HG02970 (cell line): Measurements from ENCODE around the gene UCP2.

Source experiments
- ATAC-seq: cut with Tn5 transposase; IDR thresholded peaks from one replicate; pipeline ENCODE4 v1.9.1; 2021; ENCODE audit warnings: mild to moderate bottlenecking, moderate library complexity, moderate number of reproducible peaks; ENCODE audit not compliant: unreplicated experiment, low FRiP score

The UCP2 gene

GRCh38 chr11:73972620-73973449, 9.8 kb downstream of the UCP2 start:
- ATAC-seq = no peak

DNA sequence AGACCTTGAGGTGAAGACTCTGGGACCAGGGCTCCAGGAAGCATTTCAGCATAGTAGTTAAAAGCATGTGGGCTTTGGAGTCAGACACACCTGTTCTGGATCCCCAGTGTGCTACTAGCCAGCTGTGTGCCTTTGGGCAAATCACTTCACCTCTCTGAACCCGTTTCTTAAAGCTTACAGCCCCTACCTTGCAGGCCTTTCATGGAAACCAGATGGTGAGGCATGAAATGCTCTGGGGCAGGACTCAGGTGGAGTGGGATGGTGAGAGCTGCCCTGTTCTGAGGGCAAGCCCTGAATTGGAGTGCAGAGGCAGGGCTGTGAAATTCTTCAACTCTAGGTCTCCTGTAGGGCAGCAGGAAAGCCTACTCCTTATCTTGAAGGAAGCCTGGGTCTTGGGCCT, 10.5 kb downstream of the UCP2 start:
- no peak for ATAC-seq

- ATAC-seq = no peak
These were observed 11.4 kb downstream of the UCP2 start for GRCh38 chr11:73971175-73971719.

- no peak for ATAC-seq
These were observed 12.4 kb downstream of the UCP2 start for GRCh38 chr11:73969991-73970800.

GRCh38 chr11:73969091-73969490, 13.6 kb downstream of the UCP2 start:
- no peak for ATAC-seq

GRCh38 chr11:73968356-73968966, 14.2 kb downstream of the UCP2 start:
- ATAC-seq = no peak

DNA sequence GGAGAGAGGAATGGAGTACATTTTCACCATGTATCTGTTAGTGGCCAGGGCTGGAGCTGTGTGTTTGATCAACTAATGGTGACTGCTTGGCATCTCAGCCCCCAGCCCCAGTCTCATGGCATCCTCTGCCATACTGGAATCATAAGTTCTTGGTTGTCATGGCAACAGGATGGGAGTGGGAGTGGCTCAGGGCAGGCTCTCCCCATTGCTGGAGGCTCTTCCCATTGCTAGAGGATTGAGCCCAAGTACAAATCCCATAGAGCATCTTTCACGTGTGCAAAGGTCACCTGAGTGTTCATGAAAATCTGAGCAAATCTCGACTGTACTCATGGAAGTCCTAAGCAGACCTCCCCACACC, 16.9 kb downstream of the UCP2 start:
- no peak for ATAC-seq

DNA sequence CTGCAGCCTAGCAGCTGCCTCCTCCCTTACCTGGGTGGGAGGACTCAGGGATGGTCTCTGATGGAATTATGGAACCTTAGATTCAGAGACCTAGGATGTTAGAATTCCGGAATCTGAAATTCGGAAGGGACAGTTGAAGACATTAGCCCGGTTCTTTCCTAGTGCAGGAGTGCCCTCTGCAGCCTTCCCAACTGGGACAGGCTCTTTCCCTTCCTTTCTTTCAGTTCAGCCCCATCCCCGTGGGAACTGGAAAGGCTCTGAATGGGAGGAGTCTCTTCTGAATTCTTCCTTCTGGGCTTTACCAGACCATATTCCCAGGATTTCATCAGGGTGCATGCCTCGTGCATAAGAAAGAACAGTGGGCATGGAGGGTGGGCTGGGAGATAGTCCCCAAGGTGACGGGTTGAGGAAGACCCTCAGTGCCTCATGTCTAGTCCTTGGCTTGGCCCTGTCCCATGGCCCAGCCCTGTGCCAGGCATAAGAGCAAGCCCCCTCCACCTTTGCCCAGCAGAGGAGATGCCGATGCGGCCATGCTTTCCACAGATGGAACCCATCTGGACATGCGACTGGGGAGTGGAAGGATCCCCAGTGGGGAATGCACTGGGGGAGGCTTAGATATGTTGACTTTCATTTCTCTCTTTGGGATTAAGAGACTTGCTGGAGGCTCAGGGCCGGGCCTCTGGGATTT, 17.4 kb downstream of the UCP2 start:
- no peak for ATAC-seq

DNA sequence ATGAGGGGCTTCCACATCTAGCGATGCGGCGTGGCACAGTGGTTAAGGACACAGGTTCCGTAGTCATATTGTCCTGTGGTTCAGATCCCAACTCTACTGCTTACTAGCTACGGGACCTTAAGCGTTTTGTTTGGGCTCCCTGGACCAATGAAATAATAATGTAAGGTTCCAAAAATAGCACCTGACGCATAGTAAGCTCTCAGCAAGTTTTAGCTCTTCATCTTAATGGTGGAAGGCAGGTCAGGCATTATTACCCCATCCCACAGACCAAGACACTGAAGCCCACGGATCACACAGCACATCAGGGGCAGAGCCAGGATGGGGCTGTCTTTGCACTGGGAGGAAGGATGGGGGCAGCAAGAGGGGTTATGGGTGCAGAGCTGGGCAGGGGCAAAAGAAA, 18.8 kb downstream of the UCP2 start:
- no peak for ATAC-seq

DNA sequence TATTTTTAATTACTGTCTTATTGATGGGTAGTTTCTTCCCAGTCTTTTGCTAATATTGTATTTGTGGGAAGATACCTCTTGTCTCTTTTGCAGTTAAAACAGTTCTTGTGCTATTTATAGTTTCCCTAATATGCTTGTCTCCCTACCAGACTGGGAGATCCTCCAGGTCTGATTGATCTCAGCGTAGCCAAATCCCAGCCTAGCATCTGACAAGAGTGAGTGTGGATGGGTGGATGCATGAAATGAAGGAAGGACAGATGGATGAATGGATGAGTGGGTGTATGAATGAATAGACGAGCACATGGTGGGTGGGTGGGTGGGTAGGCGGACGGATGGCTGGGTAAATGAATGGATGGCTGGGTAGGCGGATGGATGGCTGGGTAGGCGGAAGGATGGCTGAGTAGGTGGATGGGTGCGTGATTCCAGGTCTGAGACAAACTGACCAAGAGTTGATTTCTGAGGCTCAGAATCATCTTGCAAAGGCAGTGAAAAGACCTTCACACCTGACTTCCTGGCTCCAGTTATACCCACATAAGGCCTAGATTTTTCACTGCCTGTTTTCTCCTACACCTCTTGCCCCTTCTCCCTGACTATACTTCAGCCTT, 20.4 kb downstream of the UCP2 start:
- no peak for ATAC-seq

DNA sequence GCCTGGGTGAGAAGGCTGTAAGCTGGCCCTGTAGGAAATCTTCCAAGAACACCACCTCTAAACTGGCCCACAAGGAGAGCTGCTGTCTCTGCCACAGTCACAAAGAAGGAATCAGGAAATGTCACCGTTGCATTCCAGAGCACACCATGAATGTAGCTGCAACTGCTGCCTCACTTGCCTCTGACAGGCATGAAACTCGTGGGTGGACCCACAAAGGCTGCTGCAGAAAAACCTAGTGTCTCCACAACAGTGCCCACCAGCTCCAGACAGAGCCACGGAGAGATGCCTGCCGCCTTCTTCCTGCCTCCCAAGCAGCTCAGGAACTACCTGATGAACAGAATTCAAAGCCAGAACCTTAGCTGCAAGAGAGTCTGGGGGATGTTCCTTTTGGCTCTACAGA, 21.3 kb downstream of the UCP2 start:
- ATAC-seq = no peak

- ATAC-seq = no peak
These were observed 24.0 kb downstream of the UCP2 start for GRCh38 chr11:73958521-73959141.

GRCh38 chr11:73957654-73958361, 24.8 kb downstream of the UCP2 start:
- ATAC-seq = no peak

- no peak for ATAC-seq
These were observed 25.6 kb downstream of the UCP2 start for GRCh38 chr11:73956876-73957653.

- no peak for ATAC-seq
These were observed 30.8 kb downstream of the UCP2 start for GRCh38 chr11:73951797-73952196.

GRCh38 chr11:73950869-73951710, 31.6 kb downstream of the UCP2 start, which contains the start of gene DNAJB13:
Gene DNAJB13, plus strand, starts transcription at chr11:73951026. Its CDS starts 44 bp downstream, at chr11:73951070.
- peak; percentile 62 for ATAC-seq

- no peak for ATAC-seq
These were observed 32.7 kb downstream of the UCP2 start for GRCh38 chr11:73949912-73950311.
